ENCODE data around the gene OMP.

Gene OMP

GRCh38 chr11:77106321-77106720 is 3.7 kb downstream of the OMP start:
- Histone ChIP-seq H4K20me1 (ENCODE audit: insufficient read depth) (no peaks in the 10 kb centered on the region), H3K27ac (no peak overlapping the region), H3K36me3 (ENCODE audit: insufficient read depth) (no peaks in the 10 kb centered on the region), H3K4me2 (no peak overlapping the region), H2AFZ (ENCODE audit: low read depth) (no peak overlapping the region), H3K4me1 (ENCODE audit: low read depth, poor library complexity, severe bottlenecking) (no peaks in the 10 kb centered on the region), H3K27me3 (ENCODE audit: insufficient read depth, low read depth) (no peaks in the 10 kb centered on the region; the same call in 1 of the 2 replicates), H3K4me3 (IDR thresholded peaks at IDR 0.05; ENCODE audit: insufficient read depth, low read depth, low read length) (no peak overlapping the region), H3K79me2 (ENCODE audit: insufficient read depth, low read depth) (no peaks in the 10 kb centered on the region), H3K9ac (no peak overlapping the region)
- TF ChIP-seq CTCF (conservative IDR thresholded peaks at IDR 0.05; ENCODE audit: low read depth, low read length): no peak

- H2AFZ ChIP-seq (ENCODE audit: low read depth): no peak overlapping the region
- H3K27me3 ChIP-seq (ENCODE audit: insufficient read depth, low read depth): no peaks in the 10 kb centered on the region; the same call in 1 of the 2 replicates
- no peaks in the 10 kb centered on the region for H3K36me3 ChIP-seq (ENCODE audit: insufficient read depth)
- H4K20me1 ChIP-seq (ENCODE audit: insufficient read depth): no peaks in the 10 kb centered on the region
- H3K4me2 ChIP-seq: no peak overlapping the region
- H3K4me1 ChIP-seq (ENCODE audit: low read depth, poor library complexity, severe bottlenecking): no peaks in the 10 kb centered on the region
- H3K9ac ChIP-seq: no peak overlapping the region
- no peaks in the 10 kb centered on the region for H3K79me2 ChIP-seq (ENCODE audit: insufficient read depth, low read depth)
- TF ChIP-seq CTCF (conservative IDR thresholded peaks at IDR 0.05; ENCODE audit: low read depth, low read length): no peak
- H3K4me3 ChIP-seq (IDR thresholded peaks at IDR 0.05; ENCODE audit: insufficient read depth, low read depth, low read length): no peak overlapping the region
- H3K27ac ChIP-seq: no peak overlapping the region
Measured at GRCh38 chr11:77106759-77107158, 4.1 kb downstream of the OMP start.

GRCh38 chr11:77107950-77108349 is 5.3 kb downstream of the OMP start:
- Histone ChIP-seq H3K27ac (no peak overlapping the region), H2AFZ (ENCODE audit: low read depth) (no peak overlapping the region), H3K4me2 (no peak overlapping the region), H3K27me3 (ENCODE audit: insufficient read depth, low read depth) (no peaks in the 10 kb centered on the region), H3K4me3 (IDR thresholded peaks at IDR 0.05; ENCODE audit: insufficient read depth, low read depth, low read length) (no peak overlapping the region), H3K4me1 (ENCODE audit: low read depth, poor library complexity, severe bottlenecking) (no peaks in the 10 kb centered on the region), H3K36me3 (ENCODE audit: insufficient read depth) (no peaks in the 10 kb centered on the region), H3K9ac (no peak overlapping the region), H4K20me1 (ENCODE audit: insufficient read depth) (no peaks in the 10 kb centered on the region), H3K79me2 (ENCODE audit: insufficient read depth, low read depth) (no peaks in the 10 kb centered on the region)
- TF ChIP-seq CTCF (conservative IDR thresholded peaks at IDR 0.05; ENCODE audit: low read depth, low read length): no peak

- no peaks in the 10 kb centered on the region for H3K27me3 ChIP-seq (ENCODE audit: insufficient read depth, low read depth)
- no peak overlapping the region for H3K4me2 ChIP-seq
- no peaks in the 10 kb centered on the region for H3K36me3 ChIP-seq (ENCODE audit: insufficient read depth)
- no peaks in the 10 kb centered on the region for H3K4me1 ChIP-seq (ENCODE audit: low read depth, poor library complexity, severe bottlenecking)
- H2AFZ ChIP-seq (ENCODE audit: low read depth): no peak overlapping the region
- H3K9ac ChIP-seq: no peak overlapping the region
- H3K27ac ChIP-seq: no peak overlapping the region
- H4K20me1 ChIP-seq (ENCODE audit: insufficient read depth): no peaks in the 10 kb centered on the region
- no peak overlapping the region for H3K4me3 ChIP-seq (IDR thresholded peaks at IDR 0.05; ENCODE audit: insufficient read depth, low read depth, low read length)
- H3K79me2 ChIP-seq (ENCODE audit: insufficient read depth, low read depth): no peaks in the 10 kb centered on the region
- no peak for TF ChIP-seq CTCF (conservative IDR thresholded peaks at IDR 0.05; ENCODE audit: low read depth, low read length)
Measured at GRCh38 chr11:77108436-77108835, 5.8 kb downstream of the OMP start.
